Activated T-cell treated with anti-CD3 and anti-CD28 coated beads, Interleukin-2, amount 50 U/mL, for 4 hours (primary cell): ENCODE data around the gene APOBEC3B. TPM values are rescaled to one million over a fixed set of nuclear protein-coding genes. Genes with fewer than 3 reads are reported as not detected.

Source experiments
- ATAC-seq, 2 donors: fragments of 200-7000 bp; cut with Tn5 transposase; one replicate each; pipeline ENCODE4 v1.10.0; 2021
- DNase-seq: peaks from one replicate; pipeline ENCODE4 v3.0.0-alpha.2; 2020
- H3K27me3 Mint-ChIP-seq: one replicate; pipeline ENCODE4 v1.8.0; 2021; ENCODE audit warnings: low read depth, mixed read lengths
- H3K36me3 Mint-ChIP-seq: one replicate; pipeline ENCODE4 v1.8.0; 2022; ENCODE audit warnings: mixed read lengths; ENCODE audit not compliant: insufficient read depth
- H3K4me1 Mint-ChIP-seq: one replicate; pipeline ENCODE4 v1.8.0; 2021; ENCODE audit warnings: low read depth, mixed read lengths
- H3K4me3 Mint-ChIP-seq: one replicate; pipeline ENCODE4 v1.8.0; 2021; ENCODE audit warnings: mild to moderate bottlenecking, moderate library complexity, mixed read lengths
- H3K9me3 Mint-ChIP-seq: one replicate; pipeline ENCODE4 v1.8.0; 2021; ENCODE audit warnings: mixed read lengths
- total RNA-seq, 3 donors: library from RNA; stranded (reverse); gene quantifications; one replicate each; pipeline ENCODE4 v1.2.1, GENCODE V29; 2021

Gene APOBEC3B
- 1 to 10 TPM; 1.1 to 2.1 (median 1.2) TPM for total RNA-seq

GRCh38 chr22:38981992-38982927 lies at the start of gene APOBEC3B:
APOBEC3B (plus strand) TSS chr22:38982347; CDS start chr22:38982454, 107 bp downstream.
- H3K4me1 Mint-ChIP-seq = peaks cover 21% of the 10 kb centered on the region
- H3K27me3 Mint-ChIP-seq = no peaks in the 10 kb centered on the region
- peaks cover 3% of the 10 kb centered on the region for H3K9me3 Mint-ChIP-seq
- peak within 1 kb of the TSS; percentile 74 for H3K4me3 Mint-ChIP-seq
- H3K36me3 Mint-ChIP-seq = no peaks in the 10 kb centered on the region
- DNase-seq = peak; percentile 49
- peak; percentile 47 to 63 for ATAC-seq

DNA sequence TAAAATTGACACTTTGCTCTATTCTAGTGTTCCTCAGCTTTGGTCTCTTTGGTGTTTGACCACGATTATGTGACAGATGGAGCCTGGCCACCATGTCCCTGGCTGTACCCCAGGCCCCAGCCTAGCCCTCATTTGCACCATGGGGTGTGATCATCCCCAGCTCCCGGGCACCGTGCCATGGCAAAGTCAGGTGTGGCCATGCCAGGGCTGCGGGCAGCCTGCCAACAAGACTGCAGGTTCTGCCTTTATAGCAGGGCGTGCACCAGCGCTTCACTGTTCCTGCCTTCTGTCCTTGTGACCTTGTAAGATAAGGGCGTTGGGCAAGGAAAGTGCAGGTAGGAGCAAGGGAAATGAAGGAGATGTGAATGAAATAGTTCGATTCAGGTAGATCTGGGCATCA lies 47.1 kb upstream of the APOBEC3B start:
- no peak for DNase-seq
- Mint-ChIP-seq H3K27me3 (peaks cover 19% of the 10 kb centered on the region), H3K4me3 (no peak overlapping the region), H3K4me1 (peaks cover under 1% of the 10 kb centered on the region), H3K9me3 (no peaks in the 10 kb centered on the region), H3K36me3 (no peaks in the 10 kb centered on the region)
- no peak for ATAC-seq

GRCh38 chr22:38935616-38936015 lies 46.5 kb upstream of the APOBEC3B start:
- H3K27me3 Mint-ChIP-seq = peaks cover 19% of the 10 kb centered on the region
- H3K4me1 Mint-ChIP-seq = peaks cover 2% of the 10 kb centered on the region
- no peak overlapping the region for H3K4me3 Mint-ChIP-seq

GRCh38 chr22:38936562-38936961 lies 45.6 kb upstream of the APOBEC3B start:
- H3K4me3 Mint-ChIP-seq = no peak overlapping the region
- peaks cover 12% of the 10 kb centered on the region for H3K4me1 Mint-ChIP-seq
- no peaks in the 10 kb centered on the region for H3K36me3 Mint-ChIP-seq
- H3K27me3 Mint-ChIP-seq = peaks cover 19% of the 10 kb centered on the region
- no peak for ATAC-seq
- DNase-seq = no peak
- H3K9me3 Mint-ChIP-seq = no peaks in the 10 kb centered on the region

More at GRCh38 chr22:38935616-38936015, 46.5 kb upstream of the APOBEC3B start:
- no peak for ATAC-seq
- Mint-ChIP-seq H3K9me3 (no peaks in the 10 kb centered on the region), H3K36me3 (no peaks in the 10 kb centered on the region)
- DNase-seq = no peak

DNA sequence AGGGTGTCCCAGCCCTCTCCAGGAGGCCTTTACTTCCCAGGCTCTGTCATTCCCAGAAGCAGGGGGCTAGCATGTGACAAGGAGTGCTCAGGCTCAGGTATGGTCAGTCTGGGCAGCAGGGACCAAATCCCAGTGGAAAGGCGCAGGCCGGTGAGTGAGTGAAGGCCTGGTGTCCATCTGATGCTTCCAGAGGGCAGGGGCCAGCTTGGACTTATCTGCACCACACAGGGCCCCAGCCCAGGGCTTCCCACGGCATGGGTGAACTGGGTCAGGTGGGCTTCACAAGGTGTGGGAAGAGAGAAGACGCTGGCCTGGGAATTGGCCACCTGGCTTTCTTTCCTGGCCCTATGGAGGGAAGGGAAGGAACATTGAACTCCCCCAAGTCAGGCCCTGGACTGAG lies 45.1 kb upstream of the APOBEC3B start:
- ATAC-seq (no peak), DNase-seq (no peak)
- H3K27me3 Mint-ChIP-seq = peaks cover 19% of the 10 kb centered on the region
- H3K4me3 Mint-ChIP-seq = no peak overlapping the region
- peaks cover 17% of the 10 kb centered on the region for H3K4me1 Mint-ChIP-seq
- no peaks in the 10 kb centered on the region for H3K36me3 Mint-ChIP-seq
- no peaks in the 10 kb centered on the region for H3K9me3 Mint-ChIP-seq

DNA sequence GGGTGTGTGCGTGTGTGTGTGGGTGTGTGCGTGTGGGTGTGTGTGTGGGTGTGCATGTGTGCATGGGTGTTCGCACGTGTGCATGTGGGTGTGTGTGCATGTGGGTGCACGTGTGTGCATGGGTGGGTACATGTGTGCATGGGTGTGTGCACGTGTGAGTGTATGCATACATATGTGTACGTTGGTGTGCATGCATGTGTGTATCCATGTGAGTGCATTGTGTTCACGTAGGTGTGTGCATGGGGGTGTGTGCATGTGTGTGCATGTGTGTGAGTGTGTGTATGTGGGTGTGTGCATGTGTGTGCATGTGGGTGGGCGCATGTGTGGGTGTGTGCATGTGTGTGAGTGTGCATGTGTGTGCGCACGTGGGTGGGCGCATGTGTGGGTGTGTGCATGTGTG lies 44.6 kb upstream of the APOBEC3B start:
- peaks cover 19% of the 10 kb centered on the region for H3K27me3 Mint-ChIP-seq
- no peaks in the 10 kb centered on the region for H3K9me3 Mint-ChIP-seq
- H3K4me3 Mint-ChIP-seq = no peak overlapping the region
- DNase-seq = no peak
- peaks cover 20% of the 10 kb centered on the region for H3K4me1 Mint-ChIP-seq
- no peak for ATAC-seq
- no peaks in the 10 kb centered on the region for H3K36me3 Mint-ChIP-seq

GRCh38 chr22:38938221-38938620 lies 43.9 kb upstream of the APOBEC3B start:
- DNase-seq (no peak), ATAC-seq (no peak)
- no peaks in the 10 kb centered on the region for H3K36me3 Mint-ChIP-seq
- H3K27me3 Mint-ChIP-seq = peaks cover 22% of the 10 kb centered on the region
- peaks cover 26% of the 10 kb centered on the region for H3K4me1 Mint-ChIP-seq
- H3K9me3 Mint-ChIP-seq = no peaks in the 10 kb centered on the region
- H3K4me3 Mint-ChIP-seq = no peak overlapping the region

GRCh38 chr22:38938925-38939324 lies 43.2 kb upstream of the APOBEC3B start:
- ATAC-seq = no peak
- no peak overlapping the region for H3K4me3 Mint-ChIP-seq
- no peaks in the 10 kb centered on the region for H3K36me3 Mint-ChIP-seq
- H3K9me3 Mint-ChIP-seq = no peaks in the 10 kb centered on the region
- H3K4me1 Mint-ChIP-seq = peaks cover 31% of the 10 kb centered on the region
- H3K27me3 Mint-ChIP-seq = peaks cover 27% of the 10 kb centered on the region
- no peak for DNase-seq

- Mint-ChIP-seq H3K4me3 (peak overlapping the region; percentile 70), H3K36me3 (no peaks in the 10 kb centered on the region), H3K27me3 (peaks cover 33% of the 10 kb centered on the region), H3K4me1 (peaks cover 31% of the 10 kb centered on the region), H3K9me3 (no peaks in the 10 kb centered on the region)
- DNase-seq (no peak), ATAC-seq (peak in 1 of 2 donors; percentile 24)
These were observed 41.2 kb upstream of the APOBEC3B start for GRCh38 chr22:38940811-38941384.

GRCh38 chr22:38941488-38941987 lies 40.6 kb upstream of the APOBEC3B start:
- ATAC-seq (peak; percentile 93 to 95), DNase-seq (peak; percentile 61)
- Mint-ChIP-seq H3K4me3 (peak overlapping the region; percentile 70), H3K9me3 (no peaks in the 10 kb centered on the region), H3K36me3 (no peaks in the 10 kb centered on the region), H3K27me3 (peaks cover 37% of the 10 kb centered on the region), H3K4me1 (peaks cover 31% of the 10 kb centered on the region)

GRCh38 chr22:38942702-38943101 lies 39.4 kb upstream of the APOBEC3B start:
- H3K9me3 Mint-ChIP-seq = no peaks in the 10 kb centered on the region
- H3K4me1 Mint-ChIP-seq = peaks cover 38% of the 10 kb centered on the region
- no peak overlapping the region for H3K4me3 Mint-ChIP-seq
- H3K27me3 Mint-ChIP-seq = peaks cover 44% of the 10 kb centered on the region
- DNase-seq (no peak), ATAC-seq (no peak)
- H3K36me3 Mint-ChIP-seq = no peaks in the 10 kb centered on the region

- Mint-ChIP-seq H3K9me3 (no peaks in the 10 kb centered on the region), H3K4me3 (peak overlapping the region; percentile 19), H3K4me1 (peaks cover 40% of the 10 kb centered on the region), H3K36me3 (no peaks in the 10 kb centered on the region), H3K27me3 (peaks cover 43% of the 10 kb centered on the region)
- DNase-seq = no peak
- no peak for ATAC-seq
These were observed 38.9 kb upstream of the APOBEC3B start for GRCh38 chr22:38943201-38943600.

- DNase-seq = no peak
- no peak for ATAC-seq
- H3K9me3 Mint-ChIP-seq = no peaks in the 10 kb centered on the region
- H3K4me3 Mint-ChIP-seq = no peak overlapping the region
- H3K4me1 Mint-ChIP-seq = peaks cover 40% of the 10 kb centered on the region
- no peaks in the 10 kb centered on the region for H3K36me3 Mint-ChIP-seq
- peaks cover 43% of the 10 kb centered on the region for H3K27me3 Mint-ChIP-seq
These were observed 38.3 kb upstream of the APOBEC3B start for GRCh38 chr22:38943882-38944281.

DNA sequence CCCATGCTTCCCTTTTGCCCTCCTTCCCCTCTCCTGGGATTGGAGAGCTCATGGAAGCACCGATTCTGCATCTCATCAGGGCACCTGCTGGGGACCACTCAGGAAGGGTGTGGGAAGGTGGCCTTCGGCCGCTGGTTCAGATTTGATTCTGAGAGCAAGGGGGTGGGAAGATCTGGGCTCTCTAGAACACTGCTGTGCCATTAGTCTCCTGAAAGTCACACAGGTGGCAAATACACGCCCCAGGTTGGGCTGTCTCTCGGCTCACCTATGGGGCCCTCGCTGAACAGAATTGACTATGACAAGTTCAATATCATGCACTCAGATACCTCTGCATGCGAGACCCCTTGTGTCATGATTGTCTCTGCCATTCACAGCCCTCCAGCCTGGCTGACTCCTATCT lies 37.5 kb upstream of the APOBEC3B start:
- H3K4me1 Mint-ChIP-seq = peaks cover 40% of the 10 kb centered on the region
- H3K36me3 Mint-ChIP-seq = no peaks in the 10 kb centered on the region
- H3K4me3 Mint-ChIP-seq = no peak overlapping the region
- no peaks in the 10 kb centered on the region for H3K9me3 Mint-ChIP-seq
- DNase-seq (no peak), ATAC-seq (no peak)
- peaks cover 40% of the 10 kb centered on the region for H3K27me3 Mint-ChIP-seq
